NCI-H1694 (cell line): ENCODE results near the gene STXBP5L.
"Not testable (repeated sequence)": the region's sequence is repeated elsewhere in the genome, so short reads cannot be mapped to it uniquely, and the experiment has no call there.

Experiments used
- DNase-seq: peaks from one replicate; lab custom pipeline; 2025; lab: John Stamatoyannopoulos, UW

The STXBP5L gene

DNA sequence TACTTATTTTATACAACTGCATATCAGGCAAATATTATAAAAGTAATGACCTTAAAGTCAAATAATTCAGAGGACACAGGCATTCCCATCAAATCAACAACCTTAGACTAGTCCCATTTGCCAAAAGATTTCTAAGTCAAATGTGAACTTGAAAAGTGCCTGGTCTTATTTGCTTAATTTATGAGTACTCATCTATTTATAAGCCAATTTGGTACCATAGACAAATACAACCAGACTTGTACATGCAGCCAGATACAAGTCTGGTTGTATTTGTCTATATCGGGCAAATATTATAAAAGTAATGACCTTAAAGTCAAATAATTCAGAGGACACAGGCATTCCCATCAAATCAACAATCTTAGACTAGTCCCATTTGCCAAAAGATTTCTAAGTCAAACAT is 322.2 kb downstream of the STXBP5L start:
- not testable (repeated sequence) for DNase-seq

DNA sequence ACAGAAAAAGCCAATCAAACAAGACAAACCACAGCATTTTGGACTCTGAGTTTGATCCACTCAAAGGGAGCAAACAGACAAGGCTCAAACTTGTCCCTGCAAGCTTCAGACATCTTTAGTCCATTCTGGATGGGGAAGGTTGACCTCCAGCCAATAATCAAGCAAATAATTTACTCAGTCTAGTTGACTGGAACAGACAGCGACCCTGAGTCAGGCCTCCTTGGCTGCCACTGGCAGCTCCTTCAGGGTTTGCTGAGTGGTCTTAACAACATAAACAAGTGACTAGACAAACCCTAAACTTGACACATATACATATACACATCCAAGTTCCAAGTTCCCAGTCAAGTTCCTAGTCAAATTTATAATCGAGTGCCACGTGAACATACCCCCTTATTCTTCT is 323.9 kb downstream of the STXBP5L start:
- DNase-seq, result no peak

DNA sequence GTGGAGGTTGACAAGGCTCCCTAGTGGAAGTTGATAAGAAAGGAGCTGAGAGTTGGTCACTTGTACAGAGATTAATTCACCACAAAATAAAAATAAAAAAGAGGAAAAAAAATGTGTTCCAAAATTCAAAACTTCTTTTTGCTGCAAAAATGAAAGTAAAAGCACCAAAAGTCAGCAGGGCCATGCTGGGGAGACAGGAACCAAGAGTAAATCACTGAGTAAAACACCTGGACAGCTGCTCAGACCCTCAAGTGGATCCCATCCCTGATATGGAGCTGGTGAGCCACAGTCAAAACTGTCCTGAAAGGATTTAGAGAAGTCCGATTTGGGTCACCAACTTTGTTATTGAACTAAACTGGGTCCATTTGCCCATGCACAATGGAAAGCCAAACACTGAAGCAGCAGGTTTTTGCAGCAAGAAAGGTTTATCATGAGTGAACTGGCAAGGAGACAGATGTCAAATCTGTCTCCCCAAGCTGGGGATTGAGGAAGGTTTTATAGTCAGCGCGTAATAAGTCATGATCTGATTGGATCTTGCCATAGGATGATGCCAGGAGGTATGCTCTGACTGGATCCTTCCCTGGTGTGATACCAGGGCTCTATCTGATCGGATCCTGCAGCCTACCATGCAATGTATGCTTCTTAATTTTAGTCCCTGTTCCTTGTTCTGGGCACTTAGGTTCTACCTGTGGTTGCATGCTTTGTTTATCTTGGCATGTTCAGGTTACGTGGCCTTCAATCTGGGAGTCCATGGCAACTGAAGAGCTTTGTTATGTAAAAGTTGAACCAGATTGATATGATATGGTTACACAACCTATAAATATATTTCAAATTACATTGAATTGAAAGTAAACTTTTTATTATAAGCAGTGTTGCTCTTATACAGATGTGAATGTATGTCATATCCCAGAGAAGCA is 324.6 kb downstream of the STXBP5L start:
- DNase-seq, result no peak

DNA sequence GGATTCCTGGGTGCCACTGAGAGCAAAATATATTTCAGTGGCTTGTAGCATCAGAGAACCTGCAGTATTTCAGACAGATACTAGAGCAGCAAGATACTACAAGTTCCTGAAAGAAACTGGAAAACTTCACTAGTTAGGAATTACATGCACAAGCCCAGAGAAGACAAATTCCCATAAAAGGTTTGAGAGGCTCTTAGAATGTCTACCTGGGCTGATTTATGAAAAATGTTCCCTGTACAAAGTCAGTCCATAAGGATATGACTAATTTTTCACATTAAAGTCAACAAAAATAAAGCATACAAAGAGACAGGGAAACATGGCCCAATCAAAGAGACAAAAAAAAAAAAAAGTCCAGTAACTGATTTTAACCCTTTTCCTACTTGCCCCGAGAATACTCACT is 335.2 kb downstream of the STXBP5L start:
- DNase-seq, result no peak

DNA sequence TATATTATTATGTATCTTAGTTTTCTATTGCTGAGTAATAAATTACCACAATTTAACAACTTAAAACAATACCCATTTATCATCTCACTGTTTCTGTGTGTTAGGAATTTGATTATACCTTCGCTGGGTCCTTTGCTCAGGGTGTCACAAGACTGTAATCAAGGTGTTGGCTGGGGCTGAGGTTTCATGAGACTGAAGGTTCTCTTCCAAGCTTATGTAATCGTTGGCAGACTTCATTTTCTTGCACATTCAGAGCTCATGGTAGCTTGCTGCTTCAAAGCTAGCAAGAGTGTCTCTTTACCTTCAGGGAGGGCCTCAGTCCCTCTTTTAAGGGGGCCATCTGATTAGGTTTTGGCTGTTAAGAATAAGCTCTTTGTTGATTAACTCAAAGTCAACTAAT is 344.7 kb downstream of the STXBP5L start:
- no peak for DNase-seq

DNA sequence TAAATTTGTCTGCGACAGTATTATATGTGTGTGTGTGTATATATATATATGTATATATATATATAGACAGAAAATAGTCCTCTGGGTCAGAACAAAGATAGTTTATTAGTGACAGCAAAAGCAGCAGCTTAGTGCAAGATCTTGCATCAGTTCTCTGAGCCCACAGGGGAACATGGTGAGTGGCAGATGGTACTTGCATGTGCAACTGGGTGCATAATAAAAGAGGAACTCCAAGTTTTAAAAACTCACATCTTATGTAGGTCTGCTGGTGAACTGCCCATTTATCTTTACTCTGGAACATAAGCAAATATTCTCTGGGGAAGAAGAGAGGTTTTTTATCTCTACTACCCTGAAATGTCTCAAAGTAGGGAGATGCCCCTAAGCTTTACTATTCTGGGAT is 361.4 kb downstream of the STXBP5L start:
- no peak for DNase-seq

DNA sequence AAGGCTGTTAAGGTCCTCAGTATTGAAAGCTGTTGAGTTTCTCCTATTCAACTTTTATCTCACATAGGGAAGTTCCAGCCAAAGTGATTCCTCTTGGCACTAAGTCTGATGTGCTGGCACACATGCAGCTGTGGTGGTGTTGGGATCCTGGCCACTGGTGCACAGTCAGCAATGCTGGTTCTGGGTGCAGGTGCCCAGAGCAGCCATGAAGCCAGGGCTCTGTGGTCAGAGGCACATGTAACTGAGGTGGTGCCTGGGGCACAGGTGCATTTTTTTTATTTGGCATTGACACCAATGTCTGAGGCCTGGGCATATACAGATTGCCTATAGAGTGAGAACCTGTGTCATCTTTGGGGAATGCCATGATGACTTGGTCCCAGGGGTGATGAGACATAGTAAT is 366.4 kb downstream of the STXBP5L start:
- no peak for DNase-seq

DNA sequence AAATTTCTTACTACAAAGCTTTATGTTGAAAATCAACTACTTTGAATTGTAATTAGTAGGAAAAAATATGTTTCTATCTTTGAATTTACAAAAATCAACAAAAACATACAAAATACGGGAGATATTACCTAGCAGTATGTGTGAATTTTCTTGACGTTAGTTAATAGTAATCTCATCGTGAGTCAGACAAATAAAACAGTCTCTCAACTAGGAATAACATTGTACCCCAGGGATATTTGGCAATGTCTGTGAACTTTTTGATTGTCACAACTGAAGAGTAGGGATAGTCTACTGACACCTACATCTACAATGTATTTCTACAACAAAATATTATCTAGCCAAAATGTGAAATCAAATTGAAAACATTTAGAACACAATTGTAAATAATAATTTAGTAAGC is 387.4 kb downstream of the STXBP5L start:
- DNase-seq, result no peak

DNA sequence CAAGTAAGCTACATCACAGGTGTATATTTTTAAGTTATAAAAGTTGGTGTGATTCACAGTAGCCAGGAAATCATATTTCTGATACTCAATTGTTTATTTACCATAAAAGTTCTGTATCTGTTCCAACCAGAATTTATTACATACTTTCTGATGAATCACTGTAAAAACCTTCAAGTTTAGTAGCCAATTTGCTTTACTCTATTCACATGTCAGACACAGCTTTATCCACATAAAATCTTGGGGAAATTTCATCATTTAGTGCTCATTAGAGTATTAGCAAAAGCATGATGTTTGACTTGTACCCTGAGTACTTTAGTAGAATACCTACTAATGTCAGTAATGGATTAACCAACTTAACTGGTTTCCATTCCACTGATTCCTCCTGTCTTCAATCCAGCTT is 388.0 kb downstream of the STXBP5L start:
- DNase-seq, result no peak

DNA sequence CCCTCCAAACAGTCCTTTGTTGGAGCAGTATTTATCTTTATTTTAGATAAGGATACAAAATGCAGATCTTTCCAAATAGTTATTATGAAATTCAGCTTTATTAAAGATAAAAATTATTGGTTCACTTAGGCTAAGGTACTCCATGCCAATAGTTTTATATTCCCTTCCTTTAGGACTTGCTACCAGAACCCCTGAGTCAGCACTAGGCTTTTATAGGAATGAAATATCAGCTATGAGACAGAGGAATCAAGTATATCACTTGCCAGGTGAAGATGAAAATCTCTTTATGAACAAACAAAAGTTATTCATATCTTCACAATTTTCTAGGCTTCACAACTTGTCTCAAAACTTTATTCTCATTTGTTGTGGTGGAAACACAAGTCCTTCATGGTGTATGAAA is 416.3 kb downstream of the STXBP5L start:
- no peak for DNase-seq

DNA sequence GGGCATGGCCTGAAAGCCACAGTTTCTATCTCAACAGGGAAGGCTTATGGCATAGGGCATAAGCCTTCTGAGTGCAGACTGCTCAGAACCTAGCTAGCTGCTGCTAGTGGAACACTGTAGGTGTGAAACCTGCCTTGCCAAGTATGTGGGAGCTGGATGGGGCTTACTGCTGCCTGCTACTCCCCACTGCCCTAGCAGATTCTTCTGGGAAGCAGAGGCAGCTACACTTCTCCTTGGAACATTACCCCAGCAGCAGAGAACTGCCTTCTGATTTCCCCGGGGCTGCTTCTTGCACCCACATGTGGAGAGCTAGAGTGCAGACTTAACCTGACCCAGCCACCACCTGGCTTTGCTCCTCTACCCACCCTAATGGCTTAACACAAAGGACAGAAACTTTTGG is 422.1 kb downstream of the STXBP5L start:
- DNase-seq, result no peak

DNA sequence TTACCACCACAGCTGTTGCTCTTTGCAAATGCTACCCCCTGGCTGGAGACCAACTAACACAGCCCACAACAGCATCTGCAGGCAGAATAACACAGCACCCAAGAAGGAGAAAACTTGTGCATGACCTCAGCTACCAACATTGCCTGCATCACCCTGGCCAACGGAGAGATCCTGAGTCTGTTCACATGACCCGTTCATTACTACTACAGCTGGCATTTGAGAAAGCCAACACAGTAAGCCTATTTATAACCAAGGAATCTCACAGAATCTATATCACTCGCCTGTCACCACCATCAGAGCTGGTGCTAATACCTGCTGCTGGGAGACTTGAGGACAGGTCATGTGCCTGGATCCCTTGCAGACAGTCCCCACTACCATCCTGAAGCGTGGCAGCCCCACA is 422.6 kb downstream of the STXBP5L start:
- DNase-seq, result no peak

DNA sequence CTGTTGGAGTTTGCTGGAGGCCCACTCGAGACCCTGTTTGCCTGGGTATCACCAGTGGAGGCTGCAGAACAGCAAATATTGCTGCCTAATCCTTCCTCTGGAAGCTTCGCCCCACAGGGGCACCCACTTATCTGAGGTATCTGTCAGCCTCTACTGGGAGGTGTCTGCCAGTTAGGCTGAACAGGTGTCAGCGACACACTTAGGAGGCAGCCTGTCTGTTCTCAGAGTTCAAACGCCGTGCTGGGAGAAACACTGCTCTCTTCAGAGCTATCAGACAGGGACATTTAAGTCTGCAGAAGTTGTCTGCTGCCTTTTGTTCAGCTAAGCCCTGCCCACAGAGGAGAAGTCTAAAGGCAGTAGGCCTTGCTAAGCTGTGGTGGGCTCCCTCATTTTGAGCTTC is 448.0 kb downstream of the STXBP5L start:
- not testable (repeated sequence) for DNase-seq

DNA sequence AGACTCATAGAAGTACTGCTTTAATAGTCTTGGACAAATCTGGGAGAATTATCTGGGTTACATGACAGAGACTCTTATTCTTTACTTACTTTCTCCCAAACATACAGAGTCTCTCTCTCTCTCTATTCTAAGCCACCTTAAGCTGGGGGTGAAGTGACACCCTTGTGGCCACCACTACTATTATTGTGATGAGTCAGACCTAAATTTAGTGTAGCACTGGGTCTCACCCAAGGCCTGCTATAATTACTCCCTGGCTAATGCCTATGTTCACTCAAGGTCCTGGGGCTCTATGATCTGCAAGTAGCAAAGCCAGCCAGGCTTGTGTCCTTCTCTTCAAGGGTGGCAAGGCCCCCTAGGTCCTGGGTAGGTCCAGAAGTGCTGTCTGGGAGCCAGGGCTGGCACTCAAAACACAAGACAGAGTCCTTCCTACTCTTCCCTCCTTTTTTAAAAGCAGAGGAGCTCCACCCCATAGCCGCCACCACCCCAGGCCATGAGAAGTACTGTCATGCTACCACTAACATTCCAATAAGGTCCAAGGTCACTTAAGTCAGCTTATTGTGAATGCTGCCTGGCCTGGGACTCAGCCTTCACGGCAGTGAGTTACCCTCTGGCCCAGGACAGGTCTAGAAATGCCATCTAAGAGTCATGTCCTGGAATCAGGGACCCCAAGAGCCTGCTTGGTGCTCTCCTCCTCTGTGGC is 454.2 kb downstream of the STXBP5L start:
- no peak for DNase-seq

DNA sequence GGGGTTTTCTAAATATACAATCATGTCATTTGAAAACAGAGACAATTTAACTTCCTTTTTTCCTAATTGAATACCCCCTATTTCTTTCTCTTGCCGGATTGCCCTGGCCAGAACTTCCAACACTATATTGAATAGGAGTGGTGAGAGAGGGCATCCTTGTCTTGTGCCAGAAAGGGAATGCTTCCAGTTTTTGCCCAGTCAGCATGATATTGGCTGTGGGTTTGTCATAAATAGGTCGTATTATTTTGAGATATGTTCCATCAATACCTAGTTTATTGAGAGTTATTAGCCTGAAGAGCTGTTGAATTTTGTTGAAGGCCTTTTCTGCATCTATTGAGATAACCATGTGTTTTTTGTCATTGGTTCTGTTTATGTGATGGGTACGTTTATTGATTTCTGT is 480.3 kb downstream of the STXBP5L start:
- DNase-seq, result not testable (repeated sequence)

DNA sequence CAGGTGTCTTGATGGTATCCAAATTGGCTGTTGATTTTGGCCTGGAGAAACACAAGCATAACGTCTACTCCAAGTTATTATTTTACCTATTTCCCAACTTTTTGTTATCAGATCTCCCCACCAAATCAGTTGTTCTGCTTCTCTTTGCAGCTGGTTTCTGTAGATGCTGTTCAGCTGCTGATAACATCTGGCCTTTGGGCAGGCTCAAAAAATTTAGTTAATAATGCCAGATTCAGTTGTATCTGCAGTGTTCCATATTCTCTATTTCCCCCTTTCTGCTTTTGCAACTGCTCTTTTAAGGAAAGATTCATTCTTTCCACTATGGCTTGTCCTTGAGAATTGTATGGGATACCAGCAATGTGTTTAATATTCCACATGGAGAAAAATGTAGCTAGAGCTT is 488.0 kb downstream of the STXBP5L start:
- not testable (repeated sequence) for DNase-seq

DNA sequence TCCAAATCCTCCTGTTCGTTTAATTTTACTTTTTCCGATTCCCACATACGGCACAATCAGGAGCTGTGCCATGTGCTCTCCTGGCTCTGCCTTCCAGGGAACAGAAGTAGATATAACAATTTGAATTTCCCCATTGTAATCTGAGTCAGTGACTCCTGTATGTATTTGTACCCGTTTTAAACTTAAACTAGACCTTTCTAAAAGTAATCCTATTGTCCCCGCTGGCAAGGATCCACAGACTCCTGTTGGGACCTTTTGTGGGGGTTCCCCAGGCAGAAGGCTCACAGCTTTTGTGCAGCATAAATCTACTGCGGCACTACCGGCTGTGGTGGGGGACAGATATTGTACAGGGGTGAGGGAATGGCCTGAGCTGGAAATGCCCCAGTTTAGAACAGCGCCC is 490.0 kb downstream of the STXBP5L start:
- not testable (repeated sequence) for DNase-seq

DNA sequence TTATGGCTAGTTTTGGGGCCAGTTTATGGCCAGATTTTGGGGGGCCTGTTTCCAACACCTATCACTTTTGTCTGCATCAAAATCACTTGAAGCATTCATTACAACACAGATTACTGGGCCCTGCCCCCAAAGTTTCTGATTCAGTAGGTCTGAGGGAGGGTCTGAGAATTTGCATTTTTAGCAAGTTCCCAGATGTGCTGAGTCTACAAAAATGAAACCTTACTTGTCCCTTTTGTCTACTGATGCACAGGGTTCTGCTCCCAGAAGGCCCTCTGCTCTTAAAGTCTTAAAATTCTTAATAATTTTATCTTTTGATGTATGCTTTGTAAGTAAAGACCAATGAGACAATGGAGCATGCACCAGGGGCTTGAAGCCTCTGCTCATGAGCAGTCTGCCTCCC is 491.8 kb downstream of the STXBP5L start:
- no peak for DNase-seq

DNA sequence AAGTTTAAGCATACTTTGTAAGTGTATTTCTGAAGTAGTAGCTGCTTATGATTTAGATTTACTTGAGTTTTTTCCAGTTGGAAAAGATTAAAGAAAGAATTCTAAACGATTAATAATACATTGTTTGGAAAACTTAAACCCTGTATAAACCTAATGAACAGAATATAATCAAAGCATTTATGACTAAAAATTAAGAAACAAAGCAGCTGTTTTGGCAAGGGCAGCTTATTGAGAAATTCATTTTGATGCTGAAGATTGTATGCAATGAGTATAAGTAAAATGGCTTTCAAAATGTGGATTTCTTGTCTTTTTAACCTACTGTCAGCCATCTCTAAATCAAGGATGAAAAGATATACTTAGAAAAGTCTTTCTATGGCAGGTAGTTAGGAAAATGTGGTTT is 497.6 kb downstream of the STXBP5L start:
- DNase-seq, result no peak

DNA sequence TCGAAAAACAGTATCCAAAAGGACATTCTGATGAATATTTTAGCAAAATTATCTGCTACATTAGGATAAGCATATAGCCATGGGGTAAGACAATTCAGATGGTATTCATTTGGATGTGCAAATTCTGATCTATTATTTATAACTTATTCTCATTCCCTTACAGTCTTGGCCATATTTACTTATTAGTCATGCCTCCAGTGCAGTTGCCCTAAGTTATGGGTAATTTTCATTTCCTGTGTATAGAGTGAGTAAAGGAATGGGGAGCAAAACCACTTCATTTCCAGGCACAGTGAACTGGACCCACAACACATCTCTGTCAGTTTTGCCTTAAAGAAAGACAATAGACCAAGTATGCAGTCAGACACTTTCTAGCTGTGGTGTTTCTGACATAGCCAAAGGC is 503.5 kb downstream of the STXBP5L start:
- DNase-seq, result no peak

DNA sequence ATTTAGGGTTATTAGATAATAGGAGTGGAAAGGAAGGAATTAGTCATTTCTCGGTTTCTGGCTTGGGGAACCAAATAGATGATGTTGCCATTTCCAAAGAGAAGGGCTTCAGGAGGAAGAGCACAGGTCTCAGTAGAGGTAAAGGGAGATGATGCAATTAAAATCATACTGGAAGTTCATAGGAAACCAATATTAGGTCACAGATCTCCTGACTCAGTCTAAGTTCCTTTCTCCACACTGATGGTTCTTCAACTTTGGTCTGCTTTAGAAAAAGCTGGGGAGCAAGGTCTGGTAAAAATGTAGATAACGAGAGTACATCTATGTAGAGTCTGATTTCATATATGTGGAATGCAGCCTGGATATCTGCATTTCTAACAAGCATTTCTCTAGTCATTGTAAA is 506.9 kb downstream of the STXBP5L start:
- DNase-seq, result no peak

DNA sequence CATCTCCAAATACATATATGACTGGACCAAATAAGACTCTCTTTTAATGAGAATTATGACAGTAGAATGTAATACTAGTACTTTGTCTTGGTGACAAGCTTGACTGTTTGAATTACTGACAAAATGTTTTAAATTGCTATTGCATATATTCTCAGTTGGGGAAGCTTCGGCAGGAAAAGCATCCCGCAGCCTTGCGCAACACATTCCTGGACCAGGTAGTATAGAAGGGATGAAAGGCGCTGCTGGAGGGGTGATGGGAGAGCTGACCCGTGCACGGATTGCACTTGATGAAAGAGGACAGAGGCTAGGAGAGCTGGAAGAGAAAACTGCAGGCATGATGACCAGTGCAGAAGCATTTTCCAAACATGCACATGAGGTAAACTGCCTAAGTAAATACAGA is 510.2 kb downstream of the STXBP5L start:
- no peak for DNase-seq

DNA sequence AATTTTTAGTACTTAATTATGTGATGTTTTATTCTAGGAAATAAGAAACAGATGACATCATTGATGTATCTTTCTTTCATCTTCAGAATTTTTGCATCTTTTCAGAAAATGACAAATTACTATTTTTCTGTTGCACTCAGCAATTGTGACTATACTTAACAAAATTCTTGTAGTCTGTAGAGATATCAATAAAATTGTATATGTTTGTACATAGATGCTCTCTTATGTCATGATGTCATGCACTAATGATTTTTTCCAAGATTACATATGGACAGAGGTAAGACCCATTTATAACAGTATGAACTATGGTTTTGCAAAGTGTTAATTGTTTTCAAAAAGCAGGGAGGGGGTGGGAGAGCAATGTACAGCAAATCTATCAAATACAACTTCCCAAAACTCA is 516.5 kb downstream of the STXBP5L start:
- no peak for DNase-seq
